Stomach smooth muscle (tissue), 2 donors: ENCODE data around the gene ARL5A.

Experiments
- H3K27ac ChIP-seq: one replicate; pipeline ENCODE4 v1.7.0; 2013; ENCODE audit warnings: mild to moderate bottlenecking, low read length, inconsistent platforms
- H3K27me3 ChIP-seq, 2 donors: one replicate each; pipeline ENCODE4 v1.7.0; 2013; ENCODE audit warnings: low read length in 2 of 2; ENCODE audit not compliant: insufficient read depth in 2 of 2, control insufficient read depth in 1 of 2
- H3K36me3 ChIP-seq, 2 donors: one replicate each; pipeline ENCODE4 v1.7.0; 2013; ENCODE audit warnings: low read length in 2 of 2; ENCODE audit not compliant: control insufficient read depth in 2 of 2, insufficient read depth in 2 of 2
- H3K4me1 ChIP-seq: one replicate; pipeline ENCODE4 v1.7.0; 2013; ENCODE audit warnings: low read length; ENCODE audit not compliant: control insufficient read depth, insufficient read depth
- H3K4me3 ChIP-seq, 2 donors: one replicate each; pipeline ENCODE4 v1.7.0; 2013; ENCODE audit warnings: low read length in 2 of 2
- H3K9ac ChIP-seq, 2 donors: one replicate each; pipeline ENCODE4 v1.7.0; 2013; ENCODE audit warnings: low read length in 2 of 2, mild to moderate bottlenecking in 1 of 2
- H3K9me3 ChIP-seq, 2 donors: one replicate each; pipeline ENCODE4 v1.7.0; 2013; ENCODE audit warnings: low read length in 2 of 2; ENCODE audit not compliant: control insufficient read depth in 2 of 2
- donor health status: healthy.
- donor health status: Pancreatic carcinoma.

Gene ARL5A

DNA sequence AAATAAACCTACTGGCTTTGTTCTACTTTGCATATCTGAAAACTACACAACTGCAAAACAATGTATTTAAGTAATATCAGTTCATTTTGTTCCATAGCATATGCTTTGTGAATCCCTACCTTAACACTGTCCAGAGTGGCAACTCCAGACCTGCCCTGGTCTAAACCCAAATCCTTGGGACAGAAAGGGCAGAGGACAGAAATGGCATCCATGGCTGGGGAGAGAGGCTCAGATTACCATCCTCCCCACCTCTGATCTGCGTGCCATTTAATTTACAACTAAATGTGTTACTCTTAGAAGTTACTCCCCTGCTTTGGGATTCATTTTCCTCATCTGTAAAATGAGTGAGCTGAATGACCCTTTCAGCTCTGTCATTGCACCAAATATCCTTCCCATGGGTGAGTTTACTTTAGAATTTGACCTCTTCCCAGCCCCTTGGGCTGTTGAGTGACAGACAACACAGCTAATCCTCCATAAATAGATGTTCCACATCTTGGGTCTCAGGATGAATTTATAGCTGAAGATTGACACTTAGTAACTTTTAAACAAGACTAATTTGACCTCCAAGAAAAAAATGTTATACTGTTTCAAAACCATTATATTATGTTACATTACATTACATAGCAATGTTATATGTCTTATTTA is 73.8 kb downstream of the ARL5A start:
- H3K27me3 ChIP-seq, result no peaks in the 10 kb centered on the region
- no peak overlapping the region for H3K4me3 ChIP-seq
- H3K9me3 ChIP-seq, result no peaks in the 10 kb centered on the region
- H3K4me1 ChIP-seq, result no peaks in the 10 kb centered on the region
- no peak overlapping the region for H3K9ac ChIP-seq
- no peak overlapping the region for H3K27ac ChIP-seq
- H3K36me3 ChIP-seq, result no peaks in the 10 kb centered on the region

- Histone ChIP-seq H3K27ac (no peak overlapping the region), H3K9me3 (no peaks in the 10 kb centered on the region), H3K27me3 (no peaks in the 10 kb centered on the region), H3K4me3 (no peak overlapping the region), H3K9ac (no peak overlapping the region), H3K36me3 (no peaks in the 10 kb centered on the region), H3K4me1 (no peaks in the 10 kb centered on the region)
These were observed 74.7 kb downstream of the ARL5A start for GRCh38 chr2:151753540-151753939.
